ENCODE results near the gene SLC30A10. TPM values are rescaled to one million over a fixed set of nuclear protein-coding genes. Genes with fewer than 3 reads are reported as not detected.

The SLC30A10 gene
- total RNA-seq, 2 donors from 2014 or later, result 0.52 TPM; not detected in 1

GRCh38 chr1:219905524-219905923 lies 22.8 kb downstream of the SLC30A10 start:
- Histone ChIP-seq H3K27me3 (no peaks in the 10 kb centered on the region), H3K4me3 (no peak overlapping the region), H3K9me3 (no peaks in the 10 kb centered on the region), H3K36me3 (replicated peaks in 1 of 2; ENCODE audit: insufficient read depth in 1 of 2, low read depth in 2 of 2) (no peaks in the 10 kb centered on the region), H3K4me1 (no peaks in the 10 kb centered on the region), H3K27ac (no peak overlapping the region)
- intact Hi-C loops (cut with DNase I), result no loop called here
- WGBS, 2 donors, result 73 to 81% methylated on average over 4 of the region's 4 CpGs
- no peak for TF ChIP-seq CTCF (IDR thresholded peaks at IDR 0.05)
- TF ChIP-seq POLR2A (IDR thresholded peaks at IDR 0.05), result no peak
- ATAC-seq, result no peak
- no peak for DNase-seq

DNA sequence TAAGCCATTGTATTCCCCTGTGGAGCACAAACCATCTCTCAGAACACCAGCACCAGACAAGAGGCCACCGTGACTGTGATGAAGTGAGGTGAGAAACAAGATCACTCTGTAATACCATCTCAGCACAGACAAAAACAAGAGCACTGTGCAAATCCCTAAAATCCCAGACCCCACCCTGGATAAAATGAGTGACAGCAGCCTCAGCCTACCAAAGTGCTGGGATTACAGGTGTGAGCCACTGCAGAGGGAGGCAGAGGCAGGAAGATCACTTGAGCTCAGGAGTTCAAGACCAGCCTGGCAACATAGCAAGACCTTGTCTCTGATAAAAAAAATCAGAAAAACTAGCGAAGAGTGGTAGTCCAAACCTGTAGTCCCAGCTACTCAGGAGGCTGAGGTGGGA lies 23.4 kb downstream of the SLC30A10 start:
- no peak for TF ChIP-seq POLR2A (IDR thresholded peaks at IDR 0.05)
- TF ChIP-seq CTCF (IDR thresholded peaks at IDR 0.05), result no peak
- ATAC-seq (no peak), DNase-seq (no peak)
- Histone ChIP-seq H3K36me3 (replicated peaks in 1 of 2; ENCODE audit: insufficient read depth in 1 of 2, low read depth in 2 of 2) (no peaks in the 10 kb centered on the region), H3K4me3 (no peak overlapping the region), H3K4me1 (no peaks in the 10 kb centered on the region), H3K27me3 (no peaks in the 10 kb centered on the region), H3K27ac (no peak overlapping the region), H3K9me3 (no peaks in the 10 kb centered on the region)
- intact Hi-C loops (cut with DNase I), result no loop called here
- WGBS, 2 donors, result 63 to 81% methylated on average over 2 of the region's 2 CpGs

- no peak for TF ChIP-seq POLR2A (IDR thresholded peaks at IDR 0.05)
- TF ChIP-seq CTCF (IDR thresholded peaks at IDR 0.05), result no peak
- no peak overlapping the region for H3K27ac ChIP-seq
- H3K9me3 ChIP-seq, result no peaks in the 10 kb centered on the region
- ATAC-seq, result no peak
- WGBS, 2 donors, result 77 to 85% methylated on average over 5 of the region's 5 CpGs
- intact Hi-C loops (cut with DNase I), result no loop called here
- H3K4me3 ChIP-seq, result no peak overlapping the region
- H3K27me3 ChIP-seq, result no peaks in the 10 kb centered on the region
- no peaks in the 10 kb centered on the region for H3K4me1 ChIP-seq
- no peak for DNase-seq
- H3K36me3 ChIP-seq (replicated peaks in 1 of 2; ENCODE audit: insufficient read depth in 1 of 2, low read depth in 2 of 2), result no peaks in the 10 kb centered on the region
These were observed 24.9 kb downstream of the SLC30A10 start for GRCh38 chr1:219903353-219903871.

DNA sequence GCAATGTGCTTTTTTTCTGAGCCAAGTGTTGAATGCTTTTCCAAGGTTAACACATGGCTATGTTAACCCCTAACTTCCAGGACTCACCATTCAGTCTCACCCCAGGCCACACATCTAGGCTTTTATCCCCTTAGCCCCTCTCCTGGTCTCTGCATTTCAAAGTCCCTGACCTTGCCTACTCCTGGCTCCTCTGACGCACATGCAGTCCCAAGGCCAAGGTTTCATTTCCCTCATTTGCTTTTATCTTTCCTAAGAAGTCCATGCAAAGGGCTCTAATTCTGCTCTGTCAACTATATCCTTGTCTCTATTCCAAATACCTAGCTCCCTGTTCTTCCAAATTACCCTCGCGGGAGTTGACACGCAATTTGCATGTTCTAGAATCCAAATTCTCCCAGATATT lies 25.4 kb downstream of the SLC30A10 start:
- 53 to 65% methylated on average over 4 of the region's 4 CpGs for WGBS, 2 donors
- no peak overlapping the region for H3K4me3 ChIP-seq
- DNase-seq, result no peak
- H3K36me3 ChIP-seq (replicated peaks in 1 of 2; ENCODE audit: insufficient read depth in 1 of 2, low read depth in 2 of 2), result no peaks in the 10 kb centered on the region
- H3K4me1 ChIP-seq, result no peaks in the 10 kb centered on the region
- intact Hi-C loops (cut with DNase I), result no loop called here
- no peaks in the 10 kb centered on the region for H3K27me3 ChIP-seq
- no peaks in the 10 kb centered on the region for H3K9me3 ChIP-seq
- no peak for TF ChIP-seq POLR2A (IDR thresholded peaks at IDR 0.05)
- no peak for TF ChIP-seq CTCF (IDR thresholded peaks at IDR 0.05)
- no peak for ATAC-seq
- no peak overlapping the region for H3K27ac ChIP-seq

DNA sequence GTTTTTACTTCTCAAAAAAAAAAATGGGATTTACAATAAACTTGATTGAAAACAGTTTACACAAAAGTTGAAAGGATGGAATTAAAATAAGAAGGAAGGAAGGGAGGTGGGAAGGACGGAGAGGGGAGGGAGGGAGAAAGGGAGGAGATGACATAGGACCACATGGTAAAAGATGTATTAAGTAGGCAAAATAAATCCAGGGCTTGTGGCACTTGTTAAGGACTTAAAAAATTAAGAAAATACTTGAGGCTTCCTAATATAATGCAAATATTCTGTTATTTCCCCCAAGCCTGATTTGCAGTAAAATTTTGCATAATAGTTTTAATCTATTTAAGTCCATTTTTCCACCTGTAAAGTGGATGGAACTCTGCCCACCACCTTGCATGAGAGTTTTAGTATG lies 27.5 kb downstream of the SLC30A10 start:
- ATAC-seq (no peak), DNase-seq (no peak)
- no peak overlapping the region for H3K4me3 ChIP-seq
- no peaks in the 10 kb centered on the region for H3K27me3 ChIP-seq
- no peaks in the 10 kb centered on the region for H3K9me3 ChIP-seq
- no peaks in the 10 kb centered on the region for H3K36me3 ChIP-seq (replicated peaks in 1 of 2; ENCODE audit: insufficient read depth in 1 of 2, low read depth in 2 of 2)
- intact Hi-C loops (cut with DNase I), result no loop called here
- H3K27ac ChIP-seq, result no peak overlapping the region
- TF ChIP-seq POLR2A (IDR thresholded peaks at IDR 0.05) (no peak), CTCF (IDR thresholded peaks at IDR 0.05) (no peak)
- 80% methylated on average over 1 of the region's 1 CpG; no CpG with 5 or more reads in 1 of the 2 donors for WGBS, 2 donors
- H3K4me1 ChIP-seq, result no peaks in the 10 kb centered on the region

Data from body of pancreas (tissue), 4 donors.